ENCODE results near the gene TTC1.

Gene TTC1

GRCh38 chr5:159971038-159971437 is 37.9 kb upstream of the TTC1 start:
- Histone ChIP-seq H3F3A (ENCODE audit: low read depth) (no peaks in the 10 kb centered on the region), H3K9me3 (ENCODE audit: insufficient read depth, low read depth, low read length) (no peaks in the 10 kb centered on the region), H3K36me3 (ENCODE audit: insufficient read depth, low read length) (no peaks in the 10 kb centered on the region), H3K9me2 (replicated peaks; ENCODE audit: low read depth, low read length) (no peaks in the 10 kb centered on the region), H2AFZ (ENCODE audit: low read length) (no peak overlapping the region), H3K27me3 (ENCODE audit: insufficient read depth, low read length, poor library complexity, severe bottlenecking) (no peaks in the 10 kb centered on the region), H3K9ac (ENCODE audit: low read depth, low read length, poor library complexity, severe bottlenecking) (no peak overlapping the region), H4K20me1 (ENCODE audit: insufficient read depth, low read length, poor library complexity, severe bottlenecking) (no peaks in the 10 kb centered on the region), H3K79me2 (ENCODE audit: insufficient read depth, low read length) (no peaks in the 10 kb centered on the region), H3K4me3 (ENCODE audit: low read length, poor library complexity, severe bottlenecking) (no peak overlapping the region), H3K4me2 (ENCODE audit: low read depth, low read length, poor library complexity, severe bottlenecking) (no peak overlapping the region), H3K4me1 (ENCODE audit: insufficient read depth, low read length, poor library complexity, severe bottlenecking) (no peaks in the 10 kb centered on the region)
- TF ChIP-seq CTCF (conservative IDR thresholded peaks at IDR 0.05; ENCODE audit: low read length) (no peak), EZH2phosphoT487 (IDR thresholded peaks at IDR 0.05; ENCODE audit: borderline replicate concordance) (no peak)

GRCh38 chr5:159971514-159971913 is 37.4 kb upstream of the TTC1 start:
- TF ChIP-seq CTCF (conservative IDR thresholded peaks at IDR 0.05; ENCODE audit: low read length) (no peak), EZH2phosphoT487 (IDR thresholded peaks at IDR 0.05; ENCODE audit: borderline replicate concordance) (no peak)
- no peaks in the 10 kb centered on the region for H3K36me3 ChIP-seq (ENCODE audit: insufficient read depth, low read length)
- H3K4me1 ChIP-seq (ENCODE audit: insufficient read depth, low read length, poor library complexity, severe bottlenecking), result no peaks in the 10 kb centered on the region
- H3K79me2 ChIP-seq (ENCODE audit: insufficient read depth, low read length), result no peaks in the 10 kb centered on the region
- H3F3A ChIP-seq (ENCODE audit: low read depth), result no peaks in the 10 kb centered on the region
- no peaks in the 10 kb centered on the region for H3K9me3 ChIP-seq (ENCODE audit: insufficient read depth, low read depth, low read length)
- H3K9ac ChIP-seq (ENCODE audit: low read depth, low read length, poor library complexity, severe bottlenecking), result no peak overlapping the region
- H3K27me3 ChIP-seq (ENCODE audit: insufficient read depth, low read length, poor library complexity, severe bottlenecking), result no peaks in the 10 kb centered on the region
- no peak overlapping the region for H2AFZ ChIP-seq (ENCODE audit: low read length)
- no peaks in the 10 kb centered on the region for H4K20me1 ChIP-seq (ENCODE audit: insufficient read depth, low read length, poor library complexity, severe bottlenecking)
- no peak overlapping the region for H3K4me3 ChIP-seq (ENCODE audit: low read length, poor library complexity, severe bottlenecking)
- H3K4me2 ChIP-seq (ENCODE audit: low read depth, low read length, poor library complexity, severe bottlenecking), result no peak overlapping the region
- H3K9me2 ChIP-seq (replicated peaks; ENCODE audit: low read depth, low read length), result no peaks in the 10 kb centered on the region

GRCh38 chr5:159971931-159972461 is 36.9 kb upstream of the TTC1 start:
- H3K4me2 ChIP-seq (ENCODE audit: low read depth, low read length, poor library complexity, severe bottlenecking), result no peak overlapping the region
- no peaks in the 10 kb centered on the region for H3F3A ChIP-seq (ENCODE audit: low read depth)
- H3K27me3 ChIP-seq (ENCODE audit: insufficient read depth, low read length, poor library complexity, severe bottlenecking), result no peaks in the 10 kb centered on the region
- H3K4me3 ChIP-seq (ENCODE audit: low read length, poor library complexity, severe bottlenecking), result no peak overlapping the region
- H4K20me1 ChIP-seq (ENCODE audit: insufficient read depth, low read length, poor library complexity, severe bottlenecking), result no peaks in the 10 kb centered on the region
- TF ChIP-seq EZH2phosphoT487 (IDR thresholded peaks at IDR 0.05; ENCODE audit: borderline replicate concordance) (no peak), CTCF (conservative IDR thresholded peaks at IDR 0.05; ENCODE audit: low read length) (no peak)
- no peaks in the 10 kb centered on the region for H3K79me2 ChIP-seq (ENCODE audit: insufficient read depth, low read length)
- H3K4me1 ChIP-seq (ENCODE audit: insufficient read depth, low read length, poor library complexity, severe bottlenecking), result no peaks in the 10 kb centered on the region
- H3K36me3 ChIP-seq (ENCODE audit: insufficient read depth, low read length), result no peaks in the 10 kb centered on the region
- H3K9me2 ChIP-seq (replicated peaks; ENCODE audit: low read depth, low read length), result no peaks in the 10 kb centered on the region
- no peak overlapping the region for H3K9ac ChIP-seq (ENCODE audit: low read depth, low read length, poor library complexity, severe bottlenecking)
- H2AFZ ChIP-seq (ENCODE audit: low read length), result no peak overlapping the region
- H3K9me3 ChIP-seq (ENCODE audit: insufficient read depth, low read depth, low read length), result no peaks in the 10 kb centered on the region

Measured in Loucy (cell line).